ENCODE results near the gene RHBDL2. TPM values are rescaled to one million over a fixed set of nuclear protein-coding genes. Genes with fewer than 3 reads are reported as not detected.

RHBDL2 gene
- total and polyA plus RNA-seq, 2 donors (not counting 1 experiment from before 2014, with no cell fraction given), result 1.2 to 1.5 TPM

DNA sequence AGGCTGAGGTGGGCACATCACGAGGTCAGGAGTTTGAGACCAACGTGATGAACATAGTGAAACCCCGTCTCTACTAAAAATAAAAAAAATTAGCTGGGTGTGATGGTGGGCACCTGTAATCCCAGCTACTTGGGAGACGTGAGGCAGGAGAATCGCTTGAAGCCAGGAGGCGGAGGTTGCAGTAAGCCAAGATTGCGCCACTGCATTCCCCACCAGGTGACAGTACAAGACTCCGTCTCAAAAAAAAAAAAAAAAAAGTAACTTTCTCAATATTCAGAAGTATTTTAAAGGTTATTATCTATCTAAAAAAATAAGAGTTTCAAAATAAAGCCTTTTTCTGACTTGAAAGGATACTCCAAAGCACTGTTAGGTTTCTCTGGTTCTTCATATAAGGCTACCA is 74.4 kb downstream of the RHBDL2 start:
- H2AFZ ChIP-seq (ENCODE audit: low read length), result no peak overlapping the region
- H3K36me3 ChIP-seq (ENCODE audit: control insufficient read depth, insufficient read depth, low read length), result no peaks in the 10 kb centered on the region
- H3K9me3 ChIP-seq (ENCODE audit: control insufficient read depth, insufficient read depth, low read depth, low read length), result no peaks in the 10 kb centered on the region
- no peaks in the 10 kb centered on the region for H4K20me1 ChIP-seq (ENCODE audit: control insufficient read depth, extremely low read depth, insufficient read depth, low read length)
- H3K4me2 ChIP-seq (ENCODE audit: extremely low read depth, insufficient read depth, low read length), result no peak overlapping the region
- peaks cover 5% of the 10 kb centered on the region for H3K4me1 ChIP-seq (ENCODE audit: control insufficient read depth, extremely low read depth, insufficient read depth, low read length)
- DNase-seq (ENCODE audit: low read depth in 2 of 2), result no peak
- no peaks in the 10 kb centered on the region for H3K27me3 ChIP-seq (ENCODE audit: control insufficient read depth, insufficient read depth, low read length)
- TF ChIP-seq, protein P1, sequence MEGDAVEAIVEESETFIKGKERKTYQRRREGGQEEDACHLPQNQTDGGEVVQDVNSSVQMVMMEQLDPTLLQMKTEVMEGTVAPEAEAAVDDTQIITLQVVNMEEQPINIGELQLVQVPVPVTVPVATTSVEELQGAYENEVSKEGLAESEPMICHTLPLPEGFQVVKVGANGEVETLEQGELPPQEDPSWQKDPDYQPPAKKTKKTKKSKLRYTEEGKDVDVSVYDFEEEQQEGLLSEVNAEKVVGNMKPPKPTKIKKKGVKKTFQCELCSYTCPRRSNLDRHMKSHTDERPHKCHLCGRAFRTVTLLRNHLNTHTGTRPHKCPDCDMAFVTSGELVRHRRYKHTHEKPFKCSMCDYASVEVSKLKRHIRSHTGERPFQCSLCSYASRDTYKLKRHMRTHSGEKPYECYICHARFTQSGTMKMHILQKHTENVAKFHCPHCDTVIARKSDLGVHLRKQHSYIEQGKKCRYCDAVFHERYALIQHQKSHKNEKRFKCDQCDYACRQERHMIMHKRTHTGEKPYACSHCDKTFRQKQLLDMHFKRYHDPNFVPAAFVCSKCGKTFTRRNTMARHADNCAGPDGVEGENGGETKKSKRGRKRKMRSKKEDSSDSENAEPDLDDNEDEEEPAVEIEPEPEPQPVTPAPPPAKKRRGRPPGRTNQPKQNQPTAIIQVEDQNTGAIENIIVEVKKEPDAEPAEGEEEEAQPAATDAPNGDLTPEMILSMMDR (conservative IDR thresholded peaks at IDR 0.05 in 1 of 2, IDR thresholded peaks at IDR 0.05 in 1 of 2; ENCODE audit: low read depth in 1 of 2, low read length in 2 of 2), result no peak
- no peak for TF ChIP-seq EZH2 (IDR thresholded peaks at IDR 0.05; ENCODE audit: low read length, missing control alignments)
- H3K27ac ChIP-seq (ENCODE audit: insufficient read depth, low read length), result no peak overlapping the region
- H3K79me2 ChIP-seq (ENCODE audit: control insufficient read depth, insufficient read depth, low read length), result peaks cover 8% of the 10 kb centered on the region
- H3K4me3 ChIP-seq (replicated peaks in 1 of 4; ENCODE audit: control extremely low read depth in 1 of 4, insufficient read depth in 1 of 4, low read depth in 3 of 4, low read length in 4 of 4), result no peak overlapping the region
- H3K9ac ChIP-seq (ENCODE audit: insufficient read depth, low read length), result no peak overlapping the region

DNA sequence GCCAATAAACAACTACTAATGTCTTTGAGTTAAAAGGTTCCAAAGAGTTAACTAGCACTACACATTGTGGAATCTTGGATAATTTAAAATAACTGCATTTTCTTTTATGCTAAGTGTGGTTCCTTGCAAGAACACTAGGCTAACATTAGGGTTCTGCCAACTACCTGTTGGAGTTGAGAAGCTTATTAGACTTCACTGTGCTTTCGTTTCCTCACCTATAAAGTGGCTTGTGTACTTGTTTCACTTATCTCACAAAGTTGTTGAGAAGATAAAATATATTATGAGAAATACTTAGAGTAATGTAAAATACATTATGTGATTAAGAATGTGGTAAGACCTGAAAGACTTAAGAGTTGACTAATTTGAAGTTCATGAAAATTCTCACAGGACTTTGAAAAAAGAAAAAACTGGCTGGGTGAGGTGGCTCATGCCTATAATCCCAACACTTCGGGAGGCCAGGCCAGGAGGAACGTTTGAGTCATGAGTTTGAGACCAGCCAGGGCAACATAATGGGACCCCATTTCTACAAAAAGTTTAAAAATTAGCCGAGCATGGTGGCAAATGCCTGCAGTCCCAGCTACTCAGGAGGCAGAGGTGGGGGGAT is 76.4 kb downstream of the RHBDL2 start:
- Histone ChIP-seq H3K9me3 (ENCODE audit: control insufficient read depth, insufficient read depth, low read depth, low read length) (no peaks in the 10 kb centered on the region), H3K4me1 (ENCODE audit: control insufficient read depth, extremely low read depth, insufficient read depth, low read length) (no peaks in the 10 kb centered on the region), H3K4me3 (replicated peaks in 1 of 4; ENCODE audit: control extremely low read depth in 1 of 4, insufficient read depth in 1 of 4, low read depth in 3 of 4, low read length in 4 of 4) (no peak overlapping the region), H3K36me3 (ENCODE audit: control insufficient read depth, insufficient read depth, low read length) (no peaks in the 10 kb centered on the region), H3K79me2 (ENCODE audit: control insufficient read depth, insufficient read depth, low read length) (peaks cover 14% of the 10 kb centered on the region), H3K27me3 (ENCODE audit: control insufficient read depth, insufficient read depth, low read length) (no peaks in the 10 kb centered on the region), H2AFZ (ENCODE audit: low read length) (no peak overlapping the region), H3K9ac (ENCODE audit: insufficient read depth, low read length) (no peak overlapping the region), H3K27ac (ENCODE audit: insufficient read depth, low read length) (no peak overlapping the region), H3K4me2 (ENCODE audit: extremely low read depth, insufficient read depth, low read length) (no peak overlapping the region), H4K20me1 (ENCODE audit: control insufficient read depth, extremely low read depth, insufficient read depth, low read length) (no peaks in the 10 kb centered on the region)
- no peak for DNase-seq (ENCODE audit: low read depth in 2 of 2)
- TF ChIP-seq, protein P1 (conservative IDR thresholded peaks at IDR 0.05 in 1 of 2, IDR thresholded peaks at IDR 0.05 in 1 of 2; ENCODE audit: low read depth in 1 of 2, low read length in 2 of 2), result no peak
- TF ChIP-seq EZH2 (IDR thresholded peaks at IDR 0.05; ENCODE audit: low read length, missing control alignments), result no peak

DNA sequence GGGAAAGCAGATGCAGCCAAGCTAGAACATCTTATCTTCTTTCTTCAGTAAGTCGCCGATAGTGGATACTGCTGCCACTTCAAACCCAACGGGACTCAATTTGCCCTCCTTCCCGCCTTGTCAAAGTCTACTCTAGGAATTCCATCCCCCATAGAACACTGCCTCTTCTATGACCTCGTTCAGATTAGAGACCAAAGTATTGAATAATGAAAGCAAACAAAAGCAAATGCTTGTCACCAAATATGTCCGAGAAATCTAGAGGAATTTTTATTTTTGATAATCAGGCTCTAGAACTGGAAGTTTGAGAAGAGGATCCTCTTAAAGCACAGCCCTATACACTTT is 81.2 kb downstream of the RHBDL2 start:
- H3K4me1 ChIP-seq (ENCODE audit: control insufficient read depth, extremely low read depth, insufficient read depth, low read length), result peaks cover 2% of the 10 kb centered on the region
- H3K4me3 ChIP-seq (replicated peaks in 1 of 4; ENCODE audit: control extremely low read depth in 1 of 4, insufficient read depth in 1 of 4, low read depth in 3 of 4, low read length in 4 of 4), result peak overlapping the region; percentile 53 to 95 (median 86)
- H3K9me3 ChIP-seq (ENCODE audit: control insufficient read depth, insufficient read depth, low read depth, low read length), result no peaks in the 10 kb centered on the region
- peak overlapping the region; percentile 86 for H2AFZ ChIP-seq (ENCODE audit: low read length)
- H3K4me2 ChIP-seq (ENCODE audit: extremely low read depth, insufficient read depth, low read length), result peak overlapping the region; percentile 77
- no peaks in the 10 kb centered on the region for H3K27me3 ChIP-seq (ENCODE audit: control insufficient read depth, insufficient read depth, low read length)
- no peak for TF ChIP-seq EZH2 (IDR thresholded peaks at IDR 0.05; ENCODE audit: low read length, missing control alignments)
- TF ChIP-seq, protein P1 (conservative IDR thresholded peaks at IDR 0.05 in 1 of 2, IDR thresholded peaks at IDR 0.05 in 1 of 2; ENCODE audit: low read depth in 1 of 2, low read length in 2 of 2), result no peak
- H3K36me3 ChIP-seq (ENCODE audit: control insufficient read depth, insufficient read depth, low read length), result peaks cover 2% of the 10 kb centered on the region
- no peaks in the 10 kb centered on the region for H4K20me1 ChIP-seq (ENCODE audit: control insufficient read depth, extremely low read depth, insufficient read depth, low read length)
- peak in 1 of 2 donors; percentile 13 for DNase-seq (ENCODE audit: low read depth in 2 of 2)
- H3K9ac ChIP-seq (ENCODE audit: insufficient read depth, low read length), result peak overlapping the region; percentile 72
- peak overlapping the region; percentile 48 for H3K27ac ChIP-seq (ENCODE audit: insufficient read depth, low read length)
- H3K79me2 ChIP-seq (ENCODE audit: control insufficient read depth, insufficient read depth, low read length), result peaks cover 44% of the 10 kb centered on the region
